ENCODE data around the gene SLC16A10. TPM values are rescaled to one million over a fixed set of nuclear protein-coding genes. Genes with fewer than 3 reads are reported as not detected.
"Not testable (repeated sequence)": the region's sequence is repeated elsewhere in the genome, so short reads cannot be mapped to it uniquely, and the experiment has no call there.

Gene SLC16A10
- total RNA-seq, 4 donors from 2014 or later = under 0.01 to 3.8 (median 1.2) TPM; not detected in 1

DNA sequence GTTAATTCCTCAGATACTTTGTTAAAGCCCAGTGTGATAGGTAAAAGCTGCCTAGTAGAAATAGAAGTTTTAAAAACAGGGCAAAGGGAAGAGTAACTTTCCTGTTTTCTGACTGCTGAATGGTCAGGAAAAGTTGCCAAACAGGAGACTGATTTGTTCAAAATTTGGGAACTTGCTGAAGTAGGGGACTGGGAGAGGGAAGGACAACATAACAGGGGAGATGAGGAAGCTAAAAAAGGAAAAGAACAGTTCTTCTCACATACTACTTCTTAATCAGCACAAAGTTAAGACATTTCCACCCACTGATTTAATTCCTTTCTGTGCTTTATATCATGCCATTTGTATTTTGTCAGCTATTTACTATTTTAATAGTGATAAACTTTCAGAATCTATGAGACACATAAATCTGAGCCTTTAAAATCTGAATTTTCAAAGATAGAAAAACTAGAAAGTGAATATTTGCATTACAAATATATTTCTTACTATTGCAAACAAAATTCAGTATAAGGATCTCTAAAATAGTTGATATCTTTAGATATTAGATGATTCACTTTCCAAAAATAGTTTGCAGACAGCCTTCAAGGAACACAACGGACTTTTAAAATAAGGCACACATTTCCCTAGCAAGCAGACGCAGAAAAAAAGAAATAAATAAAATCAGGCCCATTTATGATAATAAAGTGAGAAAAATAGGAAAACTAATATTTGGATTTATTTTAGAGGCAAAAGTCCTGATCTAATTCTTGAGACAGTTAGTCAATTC, 36.9 kb upstream of the SLC16A10 start:
- Histone ChIP-seq H3K9me3 (no peaks in the 10 kb centered on the region), H3K27me3 (no peaks in the 10 kb centered on the region), H3K27ac (no peak overlapping the region), H3K4me3 (no peak overlapping the region), H3K36me3 (no peaks in the 10 kb centered on the region), H3K4me1 (no peaks in the 10 kb centered on the region)
- DNase-seq = no peak
- intact Hi-C loops (cut with DNase I; ENCODE audit: low total_unique reads) = no loop called here
- TF ChIP-seq CTCF (IDR thresholded peaks at IDR 0.05) (no peak), POLR2A (IDR thresholded peaks at IDR 0.05) (no peak)

DNA sequence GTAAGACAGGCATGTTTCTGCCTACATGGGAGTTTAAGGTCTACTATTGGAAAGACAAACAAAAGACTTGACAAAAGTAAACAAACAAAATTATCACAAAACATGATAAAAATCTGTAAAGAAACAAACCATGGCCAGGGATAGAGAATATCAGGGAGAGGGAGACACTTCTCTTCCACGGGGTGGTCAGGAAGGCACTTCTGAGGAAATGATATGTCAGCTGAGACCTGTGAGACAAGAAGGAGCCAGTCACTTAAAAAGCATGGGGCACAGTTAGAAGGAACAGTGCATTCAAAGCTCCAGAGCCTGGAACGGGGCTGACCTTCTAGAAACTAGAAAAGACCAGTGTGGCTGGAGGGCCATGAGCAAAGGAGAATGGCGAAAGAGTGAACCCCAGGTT, 35.1 kb upstream of the SLC16A10 start:
- H3K4me3 ChIP-seq = no peak overlapping the region
- no peak for TF ChIP-seq CTCF (IDR thresholded peaks at IDR 0.05)
- no peak for TF ChIP-seq POLR2A (IDR thresholded peaks at IDR 0.05)
- intact Hi-C loops (cut with DNase I; ENCODE audit: low total_unique reads) = no loop called here
- no peak overlapping the region for H3K27ac ChIP-seq
- no peaks in the 10 kb centered on the region for H3K4me1 ChIP-seq
- DNase-seq = no peak
- H3K27me3 ChIP-seq = no peaks in the 10 kb centered on the region
- H3K36me3 ChIP-seq = no peaks in the 10 kb centered on the region
- no peaks in the 10 kb centered on the region for H3K9me3 ChIP-seq

DNA sequence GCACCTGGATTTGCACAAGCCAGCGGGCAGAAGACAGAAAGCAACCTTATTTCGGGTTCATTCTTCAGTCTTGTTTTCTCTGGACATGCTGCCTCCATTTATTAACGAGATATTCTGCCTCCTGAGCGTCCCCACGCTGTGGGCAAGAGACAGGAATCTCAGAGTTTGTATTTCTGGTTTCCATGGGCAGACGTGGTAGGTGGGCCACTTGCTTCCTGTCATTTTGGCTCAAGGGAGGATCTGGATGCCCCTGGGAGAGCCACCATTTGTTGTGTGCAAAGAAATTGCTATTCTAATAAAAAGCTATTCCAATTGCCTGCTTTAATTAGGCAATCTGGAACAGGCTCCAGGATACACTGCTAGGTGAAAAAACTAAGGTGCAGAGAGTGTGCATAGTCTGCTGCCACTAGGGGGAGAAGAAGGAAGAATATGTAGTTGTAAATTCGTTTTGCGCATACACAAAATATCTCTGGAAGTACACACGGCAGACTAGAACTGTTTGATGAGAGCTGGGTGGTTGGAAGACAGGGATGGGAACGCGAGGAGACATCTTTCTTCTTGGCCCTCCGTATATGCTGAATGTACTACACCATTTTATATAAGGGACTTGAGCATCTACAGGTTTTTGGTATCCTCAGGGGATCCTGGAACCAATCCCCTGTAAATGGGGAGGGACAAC, 30.1 kb upstream of the SLC16A10 start:
- H3K9me3 ChIP-seq = no peaks in the 10 kb centered on the region
- no peaks in the 10 kb centered on the region for H3K36me3 ChIP-seq
- DNase-seq = no peak
- no peaks in the 10 kb centered on the region for H3K4me1 ChIP-seq
- H3K4me3 ChIP-seq = no peak overlapping the region
- intact Hi-C loops (cut with DNase I; ENCODE audit: low total_unique reads) = no loop called here
- H3K27ac ChIP-seq = no peak overlapping the region
- no peaks in the 10 kb centered on the region for H3K27me3 ChIP-seq
- no peak for TF ChIP-seq POLR2A (IDR thresholded peaks at IDR 0.05)
- TF ChIP-seq CTCF (IDR thresholded peaks at IDR 0.05) = peak; percentile 29 to 50 (median 40)

GRCh38 chr6:111061508-111061907, 25.8 kb upstream of the SLC16A10 start:
- no peak for DNase-seq
- Histone ChIP-seq H3K36me3 (no peaks in the 10 kb centered on the region), H3K4me3 (no peak overlapping the region), H3K9me3 (peaks cover 0 to 5% of the 10 kb centered on the region in 2 donors), H3K27me3 (no peaks in the 10 kb centered on the region), H3K4me1 (no peaks in the 10 kb centered on the region), H3K27ac (no peak overlapping the region)
- intact Hi-C loops (cut with DNase I; ENCODE audit: low total_unique reads) = no loop called here
- TF ChIP-seq POLR2A (IDR thresholded peaks at IDR 0.05) = no peak
- TF ChIP-seq CTCF (IDR thresholded peaks at IDR 0.05) = no peak

DNA sequence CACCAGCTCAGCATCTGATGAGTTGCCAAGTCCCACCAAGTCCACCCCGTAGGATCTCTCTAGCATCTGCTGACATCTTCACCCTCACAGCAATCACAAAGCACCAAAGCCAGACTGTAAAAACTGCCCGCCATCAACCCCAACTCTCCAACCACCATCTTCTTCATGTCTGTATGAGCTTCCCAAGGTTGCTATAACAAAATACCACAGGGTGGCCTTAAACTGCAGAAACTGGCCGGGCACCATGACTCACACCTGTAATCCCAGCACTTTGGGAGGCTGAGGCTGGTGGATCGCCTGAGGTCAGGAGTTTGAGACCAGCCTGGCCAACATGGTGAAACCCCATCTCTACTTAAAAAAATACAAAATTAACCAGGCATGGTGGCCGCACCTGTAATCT, 25.3 kb upstream of the SLC16A10 start:
- DNase-seq; H3K9me3 ChIP-seq; intact Hi-C loops (cut with DNase I; ENCODE audit: low total_unique reads); H3K27ac ChIP-seq; H3K4me3 ChIP-seq; H3K4me1 ChIP-seq; H3K27me3 ChIP-seq; H3K36me3 ChIP-seq: not testable (repeated sequence)

DNA sequence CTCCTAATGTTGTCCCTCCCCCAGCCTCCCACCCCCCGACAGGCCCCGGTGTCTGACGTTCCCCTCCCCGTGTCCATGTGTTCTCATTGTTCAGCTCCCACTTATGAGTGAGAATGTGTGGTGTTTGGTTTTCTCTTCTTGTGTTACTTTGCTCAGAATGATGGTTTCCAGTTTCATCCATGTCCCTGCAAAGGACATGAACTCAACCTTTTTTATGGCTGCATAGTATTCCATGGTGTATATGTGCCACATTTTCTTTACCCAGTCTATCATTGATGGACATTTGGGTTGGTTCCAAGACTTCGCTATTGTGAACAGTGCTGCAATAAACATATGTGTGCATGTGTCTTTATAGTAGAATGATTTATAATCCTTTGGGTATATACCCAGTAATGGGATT, 24.4 kb upstream of the SLC16A10 start:
- H3K4me1 ChIP-seq; H3K9me3 ChIP-seq; H3K4me3 ChIP-seq; H3K27me3 ChIP-seq; H3K27ac ChIP-seq; intact Hi-C loops (cut with DNase I; ENCODE audit: low total_unique reads); DNase-seq; H3K36me3 ChIP-seq: not testable (repeated sequence)
